Transverse colon (tissue), 4 donors: ENCODE data around the gene ZNF91. TPM values are rescaled to one million over a fixed set of nuclear protein-coding genes. Genes with fewer than 3 reads are reported as not detected.
"Not testable (repeated sequence)": the region's sequence is repeated elsewhere in the genome, so short reads cannot be mapped to it uniquely, and the experiment has no call there.

Experiments
- DNase-seq: peaks from one replicate; pipeline ENCODE4 v3.0.0-alpha.2; 2019
- H3K27ac ChIP-seq, 4 donors: fragments of 200-600 bp; sonication (generic); 2 replicates each; pipeline ENCODE4 v1.5.1; 2016 to 2018; ENCODE audit warnings: inconsistent platforms in 4 of 4
- H3K27me3 ChIP-seq: fragments of 200-600 bp; sonication (generic); 2 replicates; pipeline ENCODE4 v1.5.1; 2017; ENCODE audit warnings: inconsistent platforms
- H3K36me3 ChIP-seq, 4 donors: fragments of 200-600 bp; sonication (generic); 2 replicates each; pipeline ENCODE4 v1.5.1; 2017 to 2019; ENCODE audit warnings: inconsistent platforms in 4 of 4
- H3K4me1 ChIP-seq, 4 donors: fragments of 200-600 bp; sonication (generic); 2 replicates each; pipeline ENCODE4 v1.5.1; 2017 to 2020; ENCODE audit warnings: inconsistent platforms in 4 of 4
- H3K4me3 ChIP-seq, 4 donors: fragments of 200-600 bp; sonication (generic); 1 replicate in 1 of 4; 2 replicates in 3 of 4; pipeline versions ENCODE4 v1.5.1 to v1.6.1; 2017 to 2019; ENCODE audit warnings: inconsistent platforms in 4 of 4
- H3K9me3 ChIP-seq, 2 donors: fragments of 200-600 bp; sonication (generic); 2 replicates each; pipeline ENCODE4 v1.5.1; 2017 to 2019; ENCODE audit warnings: inconsistent platforms in 2 of 2
- EP300 ChIP-seq: sonication (generic); formaldehyde crosslinking; IDR thresholded peaks from one replicate; pipeline ENCODE4 v1.6.1; 2017; ENCODE audit warnings: antibody characterized with exemption, low read depth
- POLR2A ChIP-seq: fragments of 450-650 bp; IDR thresholded peaks from one replicate; pipeline ENCODE4 v1.6.1; 2016; ENCODE audit warnings: antibody characterized with exemption, mild to moderate bottlenecking, moderate library complexity
- POLR2AphosphoS5 ChIP-seq, 3 donors: sonication (generic); formaldehyde crosslinking; IDR thresholded peaks; one replicate each; pipeline ENCODE4 v1.6.1; 2016; ENCODE audit warnings: antibody characterized with exemption in 3 of 3
- WGBS, 2 donors: methylation state at CpG; one replicate each; pipeline ENCODE4 v1.1.5; 2018; ENCODE audit warnings: low coverage in 1 of 2; 5-methylcytosine and 5-hydroxymethylcytosine counted together
- in situ Hi-C, 4 donors: fragments of 200-750 bp; cut with MboI; loops; one replicate each; pipeline versions ENCODE4 v1.15.0 to v1.15.1; 2017; ENCODE audit warnings: low sequenced_read_pairs in 3 of 4, low pct_ligation_motif_present in 1 of 4, low pct_unique_long_range_greater_than_20kb in 1 of 4
- intact Hi-C: fragments of 100-400 bp; cut with DNase I; formaldehyde crosslinking; loops from one replicate; pipeline ENCODE4 v1.15.1; 2023; ENCODE audit warnings: low total_unique reads
- total RNA-seq, 4 donors: library from RNA; depleted of rRNA; stranded (reverse); fragments of >200 nt; gene quantifications; one replicate each; pipeline ENCODE4 v1.1.0, GENCODE V29; 2016
- TF ChIP-seq, protein P1 (sequence below), 5 experiments: fragments of 200-600 bp in 3 of 5; fragments of 450-650 bp in 2 of 5; sonication (generic) in 3 of 5; IDR thresholded peaks; 1 replicate in 2 of 5; 2 replicates in 3 of 5; pipeline ENCODE4 v1.5.1; 2016 to 2017; ENCODE audit warnings: antibody characterized with exemption in 5 of 5, inconsistent platforms in 3 of 5, mild to moderate bottlenecking in 2 of 5, moderate library complexity in 1 of 5

The ZNF91 gene
- total RNA-seq, 4 donors from 2014 or later = 93.9 to 236 (median 157) TPM

DNA sequence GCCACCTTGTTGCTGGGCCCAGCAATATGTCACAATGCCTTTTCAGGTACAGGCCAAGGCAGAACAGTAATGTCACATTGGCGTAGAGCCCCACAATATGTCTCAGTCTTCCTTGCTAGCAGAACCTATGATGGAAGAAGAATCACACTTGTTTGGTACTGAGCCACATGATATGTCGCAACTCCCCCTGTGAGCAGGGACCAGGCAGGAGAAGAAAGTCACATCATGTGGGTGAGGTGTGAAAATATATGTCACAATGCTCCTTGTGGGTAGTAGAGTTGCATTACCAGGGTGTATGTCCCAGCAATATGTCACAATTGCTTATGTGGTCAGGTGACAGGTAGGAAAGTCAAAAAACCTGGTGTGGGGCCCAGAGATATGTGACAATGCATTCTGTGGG is 7.1 kb upstream of the ZNF91 start:
- no peaks in the 10 kb centered on the region for H3K27me3 ChIP-seq
- in situ Hi-C loops = no loop called here
- no peak for TF ChIP-seq POLR2AphosphoS5 (IDR thresholded peaks at IDR 0.05)
- WGBS, 2 donors = 90% methylated on average over 2 of the region's 2 CpGs; no CpG with 5 or more reads in 1 of the 2 donors
- no peaks in the 10 kb centered on the region for H3K36me3 ChIP-seq
- H3K4me3 ChIP-seq = no peak overlapping the region
- no peak for DNase-seq
- intact Hi-C loops = no loop called here
- peaks cover 7 to 31% (median 17%) of the 10 kb centered on the region in 4 donors for H3K4me1 ChIP-seq
- peak overlapping the region; percentile 74 to 79 (median 76) for H3K27ac ChIP-seq
- H3K9me3 ChIP-seq = no peaks in the 10 kb centered on the region

DNA sequence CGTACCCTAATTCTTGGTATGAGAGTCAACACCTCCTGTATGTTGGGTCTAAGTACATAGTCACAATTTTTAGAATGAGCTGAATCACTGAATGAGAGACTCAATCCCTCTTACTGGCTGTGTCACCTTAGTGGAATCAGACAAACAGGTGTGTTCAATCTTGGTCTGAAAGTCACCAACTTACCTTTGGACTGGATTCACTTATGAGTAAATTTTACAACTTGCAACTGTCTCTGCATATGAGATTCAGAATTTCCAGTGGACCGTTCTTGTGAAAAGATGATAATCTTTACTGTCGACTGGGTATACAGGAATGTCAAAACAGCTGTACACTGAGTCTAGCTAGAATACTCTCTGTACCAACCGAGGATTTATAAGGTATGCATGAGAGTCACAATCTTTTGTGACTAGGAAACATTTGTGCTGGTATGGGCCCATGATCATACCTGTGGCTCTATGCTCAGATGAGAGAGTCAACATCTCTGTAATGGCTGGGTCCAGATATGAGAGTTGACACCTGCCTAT is 5.9 kb upstream of the ZNF91 start:
- H3K36me3 ChIP-seq = no peaks in the 10 kb centered on the region
- H3K27ac ChIP-seq = peak overlapping the region; percentile 74 to 79 (median 76)
- no peak for TF ChIP-seq EP300
- no peak for TF ChIP-seq POLR2A
- TF ChIP-seq POLR2AphosphoS5 (IDR thresholded peaks at IDR 0.05) = no peak
- TF ChIP-seq, protein P1, sequence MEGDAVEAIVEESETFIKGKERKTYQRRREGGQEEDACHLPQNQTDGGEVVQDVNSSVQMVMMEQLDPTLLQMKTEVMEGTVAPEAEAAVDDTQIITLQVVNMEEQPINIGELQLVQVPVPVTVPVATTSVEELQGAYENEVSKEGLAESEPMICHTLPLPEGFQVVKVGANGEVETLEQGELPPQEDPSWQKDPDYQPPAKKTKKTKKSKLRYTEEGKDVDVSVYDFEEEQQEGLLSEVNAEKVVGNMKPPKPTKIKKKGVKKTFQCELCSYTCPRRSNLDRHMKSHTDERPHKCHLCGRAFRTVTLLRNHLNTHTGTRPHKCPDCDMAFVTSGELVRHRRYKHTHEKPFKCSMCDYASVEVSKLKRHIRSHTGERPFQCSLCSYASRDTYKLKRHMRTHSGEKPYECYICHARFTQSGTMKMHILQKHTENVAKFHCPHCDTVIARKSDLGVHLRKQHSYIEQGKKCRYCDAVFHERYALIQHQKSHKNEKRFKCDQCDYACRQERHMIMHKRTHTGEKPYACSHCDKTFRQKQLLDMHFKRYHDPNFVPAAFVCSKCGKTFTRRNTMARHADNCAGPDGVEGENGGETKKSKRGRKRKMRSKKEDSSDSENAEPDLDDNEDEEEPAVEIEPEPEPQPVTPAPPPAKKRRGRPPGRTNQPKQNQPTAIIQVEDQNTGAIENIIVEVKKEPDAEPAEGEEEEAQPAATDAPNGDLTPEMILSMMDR (IDR thresholded peaks at IDR 0.05) = no peak
- intact Hi-C loops = no loop called here
- no peaks in the 10 kb centered on the region for H3K9me3 ChIP-seq
- no peak overlapping the region for H3K4me3 ChIP-seq
- peaks cover 7 to 31% (median 17%) of the 10 kb centered on the region in 4 donors for H3K4me1 ChIP-seq
- in situ Hi-C loops = no loop called here
- no peaks in the 10 kb centered on the region for H3K27me3 ChIP-seq
- WGBS, 2 donors = 42 to 63% methylated on average over 2 to 4 of the region's 4 CpGs
- no peak for DNase-seq

DNA sequence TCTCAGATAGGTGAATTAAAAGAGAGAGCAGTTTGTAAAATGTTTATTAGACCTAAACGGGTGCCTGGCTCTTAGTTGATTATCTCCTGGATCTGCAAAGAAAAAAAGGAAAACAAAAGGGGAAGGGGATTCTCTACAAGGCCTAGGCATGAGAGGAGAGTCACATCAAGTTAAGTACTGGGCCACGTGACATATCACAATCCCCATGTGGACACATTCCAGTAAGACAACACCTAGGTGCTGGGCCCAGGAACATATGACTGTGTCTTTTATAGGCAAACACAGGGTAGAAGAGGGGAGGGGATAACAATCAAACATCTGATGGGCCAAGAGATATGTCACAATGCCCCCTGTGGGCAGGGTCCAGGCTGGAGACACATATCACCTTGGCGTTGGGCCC is 4.2 kb upstream of the ZNF91 start:
- Histone ChIP-seq H3K9me3 (no peaks in the 10 kb centered on the region), H3K36me3 (no peaks in the 10 kb centered on the region), H3K4me1 (peaks cover 10 to 38% (median 21%) of the 10 kb centered on the region in 4 donors), H3K27me3 (no peaks in the 10 kb centered on the region), H3K27ac (no peak overlapping the region), H3K4me3 (no peak overlapping the region)
- in situ Hi-C loops (no loop called here), intact Hi-C loops (no loop called here)
- 63 to 90% methylated on average over 2 to 3 of the region's 3 CpGs for WGBS, 2 donors
- TF ChIP-seq, protein P1 (IDR thresholded peaks at IDR 0.05) = no peak
- TF ChIP-seq POLR2AphosphoS5 (IDR thresholded peaks at IDR 0.05) (no peak), POLR2A (no peak), EP300 (no peak)
- DNase-seq = no peak

DNA sequence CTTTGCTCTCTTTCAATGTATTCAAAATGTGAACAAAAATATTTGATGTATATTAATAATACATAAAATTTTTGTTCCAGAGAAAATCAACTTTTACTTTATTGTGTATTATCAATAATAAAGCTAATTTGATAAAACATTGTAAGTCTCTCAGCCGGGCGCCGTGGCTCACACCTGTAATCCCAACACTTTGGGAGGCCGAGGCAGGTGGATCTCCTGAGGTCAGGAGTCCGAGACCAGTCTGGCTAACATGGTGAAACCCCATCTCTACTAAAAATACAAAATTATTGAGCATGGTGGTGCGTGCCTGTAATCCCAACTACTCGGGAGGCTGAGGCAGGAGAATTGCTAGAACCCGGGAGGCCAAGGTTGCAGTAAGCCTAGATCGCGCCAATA is 449 bp upstream of the ZNF91 start:
- Histone ChIP-seq H3K4me3 (peak overlapping the region in 1 of 4 donors; percentile 16), H3K4me1 (peaks cover 20 to 52% (median 33%) of the 10 kb centered on the region in 4 donors), H3K27ac (peak overlapping the region; percentile 94 to 100 (median 96))
- H3K9me3 ChIP-seq, H3K27me3 ChIP-seq, DNase-seq, in situ Hi-C loops, H3K36me3 ChIP-seq, intact Hi-C loops: not testable (repeated sequence)
- WGBS, 2 donors = 78 to 88% methylated on average over 10 of the region's 10 CpGs

DNA sequence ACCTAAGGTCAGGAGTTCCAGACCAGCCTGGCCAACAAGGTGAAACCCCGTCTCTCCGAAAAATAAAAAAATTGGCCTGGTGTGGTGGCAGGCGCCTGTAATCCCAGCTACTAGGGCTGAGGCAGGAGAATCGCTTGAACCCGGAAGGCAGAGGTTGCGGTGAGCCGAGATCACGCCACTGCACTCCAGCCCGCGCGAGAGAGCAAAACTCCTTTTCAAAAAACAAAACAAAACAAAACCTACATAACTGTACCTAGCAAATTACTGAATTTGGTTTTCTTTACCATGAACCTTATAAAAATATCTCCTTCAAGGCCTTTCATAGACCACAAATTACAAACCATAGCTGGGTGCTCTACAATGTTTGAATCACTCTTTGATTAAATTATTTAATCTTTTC is 760 bp downstream of the ZNF91 start:
- in situ Hi-C loops = no loop called here
- peak overlapping the region; percentile 94 to 100 (median 96) for H3K27ac ChIP-seq

More for the DNA sequence above, 760 bp downstream of the ZNF91 start:
- 2% methylated on average over 11 of the region's 11 CpGs for WGBS, 2 donors
- H3K36me3 ChIP-seq = no peaks in the 10 kb centered on the region
- DNase-seq = peak; percentile 55
- intact Hi-C loops = no loop called here
- H3K9me3 ChIP-seq = no peaks in the 10 kb centered on the region
- peaks cover 20 to 54% (median 35%) of the 10 kb centered on the region in 4 donors for H3K4me1 ChIP-seq
- TF ChIP-seq POLR2A (no peak), POLR2AphosphoS5 (IDR thresholded peaks at IDR 0.05) (peak in 1 of 3 donors; percentile 6), EP300 (no peak)
- no peaks in the 10 kb centered on the region for H3K27me3 ChIP-seq
- peak overlapping the region; percentile 55 to 96 (median 76) for H3K4me3 ChIP-seq
